GM23248 (cell line): Measurements from ENCODE around the gene FOXRED2. TPM values are rescaled to one million over a fixed set of nuclear protein-coding genes. Genes with fewer than 3 reads are reported as not detected.

Source experiments
- DNase-seq: peaks from one replicate; pipeline ENCODE4 v3.0.0-alpha.2; 2015
- H2AFZ ChIP-seq: fragments of 200-600 bp; sonication (generic); 2 replicates; pipeline ENCODE4 v1.6.1; 2016; ENCODE audit warnings: antibody characterized with exemption
- H3F3A ChIP-seq: fragments of 200-600 bp; sonication (generic); 2 replicates; pipeline ENCODE4 v1.6.1; 2016; ENCODE audit warnings: mild to moderate bottlenecking, antibody characterized with exemption, mixed run types; ENCODE audit not compliant: insufficient read depth
- H3K27ac ChIP-seq: fragments of 200-600 bp; sonication (generic); 2 replicates; pipeline ENCODE4 v1.5.1; 2016; ENCODE audit warnings: mild to moderate bottlenecking
- H3K27me3 ChIP-seq: fragments of 200-600 bp; sonication (generic); replicated peaks from 2 replicates; pipeline ENCODE4 v1.6.1; 2016; ENCODE audit warnings: mild to moderate bottlenecking; ENCODE audit not compliant: insufficient read depth
- H3K36me3 ChIP-seq: fragments of 200-600 bp; sonication (generic); 2 replicates; pipeline ENCODE4 v1.6.1; 2016; ENCODE audit warnings: low read depth, mild to moderate bottlenecking
- H3K4me1 ChIP-seq: fragments of 200-600 bp; sonication (generic); 2 replicates; pipeline ENCODE4 v1.6.1; 2016; ENCODE audit warnings: mild to moderate bottlenecking; ENCODE audit not compliant: insufficient read depth
- H3K4me2 ChIP-seq: fragments of 200-600 bp; sonication (generic); one replicate; pipeline ENCODE4 v1.6.1; 2016; ENCODE audit warnings: mild to moderate bottlenecking; ENCODE audit not compliant: unreplicated experiment
- H3K4me3 ChIP-seq: fragments of 200-600 bp; sonication (generic); 2 replicates; pipeline ENCODE4 v1.5.1; 2016; ENCODE audit warnings: mild to moderate bottlenecking
- H3K79me2 ChIP-seq: fragments of 200-600 bp; sonication (generic); 2 replicates; pipeline ENCODE4 v1.6.1; 2016; ENCODE audit warnings: mild to moderate bottlenecking; ENCODE audit not compliant: insufficient read depth
- H3K9ac ChIP-seq: fragments of 200-600 bp; sonication (generic); 2 replicates; pipeline ENCODE4 v1.6.1; 2016; ENCODE audit warnings: mild to moderate bottlenecking
- H3K9me2 ChIP-seq: fragments of 200-600 bp; sonication (generic); 2 replicates; pipeline ENCODE4 v1.6.1; 2016; ENCODE audit warnings: mixed run types, mild to moderate bottlenecking, moderate library complexity; ENCODE audit not compliant: insufficient read depth
- H3K9me3 ChIP-seq: fragments of 200-600 bp; sonication (generic); one replicate; pipeline ENCODE4 v1.6.1; 2017; ENCODE audit warnings: low read depth
- H4K20me1 ChIP-seq: fragments of 200-600 bp; sonication (generic); 2 replicates; pipeline ENCODE4 v1.6.0; 2016; ENCODE audit not compliant: insufficient read depth
- EZH2 ChIP-seq: fragments of 200-600 bp; sonication (generic); IDR thresholded peaks from 2 replicates; pipeline ENCODE4 v1.6.1; 2018; ENCODE audit warnings: antibody characterized with exemption, mild to moderate bottlenecking; ENCODE audit not compliant: insufficient read depth, poor library complexity, severe bottlenecking
- EZH2phosphoT487 ChIP-seq: fragments of 200-600 bp; sonication (generic); IDR thresholded peaks from 2 replicates; pipeline ENCODE4 v1.6.1; 2018; ENCODE audit warnings: antibody characterized with exemption, moderate library complexity, mild to moderate bottlenecking, low read depth; ENCODE audit not compliant: insufficient read depth
- WGBS, 2 experiments: methylation state at CpG; one replicate each; pipeline ENCODE4 v1.1.6; 2015 to 2017; ENCODE audit warnings: low lambda C conversion rate in 2 of 2, low coverage in 1 of 2; ENCODE audit errors: missing lambda C conversion rate in 2 of 2; 5-methylcytosine and 5-hydroxymethylcytosine counted together
- in situ Hi-C: fragments of 300-500 bp; cut with MboI; formaldehyde crosslinking; loops from 2 replicates; pipeline ENCODE4 v1.15.0; 2020
- polyA plus RNA-seq: library from polyadenylated mRNA; unstranded; fragments of >200 nt; fragmentation: Nextera tagmentation; extraction: Ambion mirVana; gene quantifications from 2 replicates; pipeline ENCODE4 v1.2.1, GENCODE V29; 2016
- total RNA-seq: library from RNA; depleted of rRNA; stranded (reverse); fragments of >200 nt; shearing (Covaris generic); gene quantifications from 2 replicates; pipeline ENCODE4 v1.2.3, GENCODE V29; 2014; rRNA removed

Gene FOXRED2
- total RNA-seq: 4.2 and 4.4 TPM in 2 replicates
- 5.0 and 6.5 TPM in 2 replicates for polyA plus RNA-seq

DNA sequence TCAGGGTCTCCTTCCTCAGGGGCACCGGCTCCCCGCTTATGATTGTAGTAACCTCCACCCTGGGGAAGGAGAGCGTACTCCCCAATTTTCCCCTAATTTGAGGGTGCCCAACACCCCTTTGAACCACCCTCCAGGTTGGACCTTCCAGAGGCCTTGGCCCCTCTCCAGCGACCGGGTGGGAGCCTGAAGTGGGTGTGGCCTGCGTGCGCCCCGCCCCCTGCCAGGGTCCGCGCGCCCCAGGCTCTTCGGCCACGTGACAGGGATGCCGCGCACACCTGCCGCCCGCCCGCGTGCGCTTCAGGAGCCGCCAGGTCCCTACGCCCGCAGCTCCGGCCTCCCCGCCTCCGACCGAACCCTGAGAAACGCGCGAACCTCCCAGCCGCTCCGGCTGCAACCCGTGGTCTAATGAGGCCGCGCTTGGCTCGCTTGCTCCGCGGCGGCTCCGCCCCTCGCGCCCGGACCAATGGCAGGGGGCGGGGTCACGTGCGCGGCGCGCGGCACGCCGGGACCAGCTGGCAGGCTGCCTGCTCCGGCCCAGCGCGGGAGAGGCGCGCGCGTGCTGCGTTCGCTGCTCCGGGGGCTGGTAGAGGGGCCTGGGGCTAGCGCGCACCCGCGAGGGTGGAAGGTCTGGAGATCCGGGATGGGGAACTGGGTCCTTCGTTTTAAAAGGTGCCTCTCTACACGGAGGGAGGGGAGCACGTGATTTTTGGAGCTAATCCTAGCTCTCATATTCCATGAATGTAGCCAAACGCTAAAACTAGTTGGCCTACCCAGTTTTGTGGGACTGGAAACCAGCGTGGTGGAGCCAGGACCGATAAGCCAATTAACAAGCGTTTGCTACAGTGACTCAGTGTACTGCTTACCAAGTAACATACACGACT, at the start of gene FOXRED2:
TSS of gene FOXRED2 (minus strand) at position 404 of the 881 bp plus-strand sequence. CDS start 618 bp downstream, outside the sequence.
- in situ Hi-C loops: no loop called here
- H3K27ac ChIP-seq: peak within 1 kb of the TSS; percentile 30
- DNase-seq: peak; percentile 95

DNA sequence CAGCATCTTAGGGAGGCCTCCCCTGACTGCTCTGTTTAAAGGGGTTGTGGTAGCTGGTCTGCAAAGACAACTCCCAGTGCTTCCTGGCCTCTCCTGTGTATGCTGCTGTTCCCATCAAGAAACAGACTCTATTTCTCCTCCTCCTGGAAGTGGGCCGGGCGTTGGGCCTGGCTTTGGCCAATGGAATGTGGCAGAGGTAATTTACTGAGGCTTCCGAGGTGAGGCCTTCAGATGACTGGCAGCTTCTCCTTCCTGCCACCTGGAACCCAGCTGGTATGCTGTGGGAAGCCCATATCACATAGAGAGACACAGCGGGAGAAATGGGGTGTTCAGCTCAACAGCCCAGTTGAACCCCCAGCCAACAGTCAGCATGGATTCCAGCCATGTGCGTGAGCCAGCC, 47.3 kb upstream of the FOXRED2 start:
- Histone ChIP-seq H3F3A (no peaks in the 10 kb centered on the region), H3K9me2 (no peaks in the 10 kb centered on the region), H3K4me1 (no peaks in the 10 kb centered on the region), H3K9ac (no peak overlapping the region), H3K9me3 (no peaks in the 10 kb centered on the region), H3K27ac (no peak overlapping the region), H4K20me1 (no peaks in the 10 kb centered on the region), H3K79me2 (no peaks in the 10 kb centered on the region), H3K27me3 (peaks cover 27% of the 10 kb centered on the region), H2AFZ (no peak overlapping the region), H3K4me3 (no peak overlapping the region), H3K4me2 (no peak overlapping the region), H3K36me3 (no peaks in the 10 kb centered on the region)
- WGBS, 2 experiments: 23 to 27% methylated on average over 5 of the region's 5 CpGs
- no peak for DNase-seq
- TF ChIP-seq EZH2phosphoT487: no peak
- TF ChIP-seq EZH2: no peak
- in situ Hi-C loops: loop anchor here (10.0 kb wide), 1 partner anchor 201 kb away; no protein-coding TSS in a partner anchor

More for the DNA sequence above, at the start of gene FOXRED2:
- no peak for TF ChIP-seq EZH2phosphoT487
- TF ChIP-seq EZH2: no peak
- Histone ChIP-seq H3K4me2 (peak within 1 kb of the TSS; percentile 71), H3K36me3 (peaks cover 14% of the 10 kb centered on the region), H3K27me3 (no peaks in the 10 kb centered on the region), H3K4me1 (no peaks in the 10 kb centered on the region), H3K4me3 (peak within 1 kb of the TSS; percentile 73), H3F3A (peaks cover 43% of the 10 kb centered on the region), H2AFZ (peak within 1 kb of the TSS; percentile 84), H4K20me1 (no peaks in the 10 kb centered on the region), H3K9me2 (no peaks in the 10 kb centered on the region), H3K79me2 (no peaks in the 10 kb centered on the region), H3K9ac (peak within 1 kb of the TSS; percentile 74), H3K9me3 (no peaks in the 10 kb centered on the region)
- 5 to 8% methylated on average over 58 to 70 of the region's 75 CpGs for WGBS, 2 experiments

DNA sequence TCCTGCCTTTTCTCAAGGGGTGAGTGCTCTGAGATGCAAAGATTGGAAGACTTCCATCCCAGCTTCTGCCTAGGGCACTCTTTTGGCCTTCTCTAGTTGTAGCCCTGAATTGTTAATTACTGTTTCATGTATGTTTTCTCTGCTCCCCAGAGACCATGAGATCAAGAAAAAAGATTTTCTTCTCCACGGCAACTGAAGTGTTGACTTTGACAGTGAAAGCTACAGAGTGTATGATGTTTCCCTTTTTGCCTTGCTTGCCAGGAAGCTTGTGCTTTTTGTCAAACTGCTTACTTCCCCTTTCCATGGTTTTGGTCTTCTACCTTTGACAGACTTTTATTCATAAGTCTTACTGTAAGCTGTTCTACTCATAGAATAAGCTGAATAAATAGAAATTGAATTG, 45.4 kb upstream of the FOXRED2 start:
- H3K9ac ChIP-seq: no peak overlapping the region
- 47 to 53% methylated on average over 1 of the region's 1 CpG for WGBS, 2 experiments
- in situ Hi-C loops: loop anchor here (10.0 kb wide), 1 partner anchor 203 kb away; no protein-coding TSS in a partner anchor
- no peaks in the 10 kb centered on the region for H3K9me2 ChIP-seq
- H3K4me1 ChIP-seq: peaks cover 2% of the 10 kb centered on the region
- no peak for DNase-seq
- no peaks in the 10 kb centered on the region for H3K79me2 ChIP-seq
- H3K9me3 ChIP-seq: no peaks in the 10 kb centered on the region
- H3K36me3 ChIP-seq: no peaks in the 10 kb centered on the region
- H3K27me3 ChIP-seq: peaks cover 27% of the 10 kb centered on the region
- no peak overlapping the region for H3K4me3 ChIP-seq
- no peaks in the 10 kb centered on the region for H4K20me1 ChIP-seq
- no peak for TF ChIP-seq EZH2
- TF ChIP-seq EZH2phosphoT487: no peak
- no peak overlapping the region for H3K4me2 ChIP-seq
- no peak overlapping the region for H2AFZ ChIP-seq
- peaks cover 4% of the 10 kb centered on the region; the same call in 1 of the 2 replicates for H3F3A ChIP-seq
- H3K27ac ChIP-seq: no peak overlapping the region

DNA sequence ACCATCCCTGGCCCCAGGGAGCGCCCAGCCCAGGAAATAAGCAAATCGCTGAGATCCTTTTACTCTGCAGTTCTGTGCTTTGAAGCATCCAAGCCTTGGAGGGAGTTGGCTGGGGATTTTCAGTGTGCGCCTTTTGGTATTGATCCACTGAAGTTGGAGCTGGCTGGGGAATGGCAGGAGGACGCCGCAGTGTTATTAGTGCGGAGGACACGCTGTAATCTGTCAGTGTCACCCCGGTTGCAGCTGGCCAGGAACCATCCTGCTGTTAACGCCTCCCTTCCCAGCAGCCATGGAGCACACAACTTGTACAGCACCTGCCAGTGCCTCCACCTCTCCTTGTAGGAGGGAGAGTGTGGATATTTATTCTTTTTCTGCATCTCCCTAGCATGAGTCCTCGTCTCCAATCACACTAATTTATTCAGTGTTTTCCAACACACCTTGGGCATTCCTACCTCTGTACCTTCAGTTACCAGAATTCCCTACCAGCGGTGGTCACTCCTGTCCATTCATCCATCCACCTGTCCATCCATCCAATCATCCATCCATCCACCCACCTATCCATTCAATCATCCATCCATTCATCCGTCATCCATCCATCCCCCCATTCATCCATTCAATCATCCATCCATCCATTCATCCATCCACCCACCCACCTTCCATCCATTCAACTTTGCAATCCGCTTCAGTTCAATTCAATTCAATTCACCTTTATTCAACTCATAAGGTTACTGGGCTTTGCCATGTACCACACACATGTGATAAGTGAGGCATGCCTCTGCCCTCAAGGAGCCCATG, 44.1 kb upstream of the FOXRED2 start:
- Histone ChIP-seq H2AFZ (no peak overlapping the region), H3K4me3 (no peak overlapping the region), H3K27me3 (peaks cover 23% of the 10 kb centered on the region), H4K20me1 (no peaks in the 10 kb centered on the region), H3F3A (peaks cover 13% of the 10 kb centered on the region), H3K9ac (no peak overlapping the region), H3K9me2 (no peaks in the 10 kb centered on the region), H3K4me1 (peaks cover 11% of the 10 kb centered on the region), H3K36me3 (no peaks in the 10 kb centered on the region), H3K27ac (no peak overlapping the region), H3K79me2 (no peaks in the 10 kb centered on the region), H3K9me3 (no peaks in the 10 kb centered on the region), H3K4me2 (no peak overlapping the region)
- WGBS, 2 experiments: 19 to 22% methylated on average over 13 of the region's 13 CpGs
- no peak for DNase-seq
- no peak for TF ChIP-seq EZH2
- no peak for TF ChIP-seq EZH2phosphoT487
- in situ Hi-C loops: loop anchor here (10.0 kb wide), 1 partner anchor 204 kb away; no protein-coding TSS in a partner anchor
